GM12878 (cell line): ENCODE data around the gene FGR. TPM values are rescaled to one million over a fixed set of nuclear protein-coding genes. Genes with fewer than 3 reads are reported as not detected.

Experiments used
- ATF7 ChIP-seq: fragments of 450-650 bp; IDR thresholded peaks from 2 replicates; pipeline ENCODE4 v1.6.1; 2016; ENCODE audit warnings: low read depth, mild to moderate bottlenecking
- BCL11A ChIP-seq: IDR thresholded peaks from 2 replicates; pipeline ENCODE4 v1.6.1; 2011; ENCODE audit warnings: low read depth, low read length
- CTCF ChIP-seq, 3 experiments: IDR thresholded peaks in 2 of 3; conservative IDR thresholded peaks in 1 of 3; 2 replicates each; pipeline ENCODE4 v1.5.1; 2011; ENCODE audit warnings: low read depth in 3 of 3, low read length in 3 of 3, mild to moderate bottlenecking in 3 of 3, control low read depth in 2 of 3, moderate library complexity in 2 of 3, inconsistent platforms in 1 of 3, mixed read lengths in 1 of 3; ENCODE audit not compliant: control insufficient read depth in 2 of 3, insufficient read depth in 1 of 3; ENCODE audit errors: extremely low read depth in 1 of 3
- E2F8 ChIP-seq: fragments of 450-650 bp; IDR thresholded peaks from 2 replicates; pipeline ENCODE4 v1.6.1; 2018; ENCODE audit warnings: mild to moderate bottlenecking, low read depth, moderate library complexity; ENCODE audit not compliant: partially characterized antibody
- EED ChIP-seq: sonication (generic); IDR thresholded peaks from 2 replicates; pipeline ENCODE4 v1.6.1; 2016; ENCODE audit warnings: antibody characterized with exemption, low read depth
- EGR1 ChIP-seq, 2 experiments: IDR thresholded peaks; 1 replicate in 1 of 2; 2 replicates in 1 of 2; pipeline ENCODE4 v1.6.1; 2011 to 2012; ENCODE audit warnings: low read depth in 2 of 2, low read length in 2 of 2, borderline replicate concordance in 1 of 2, mild to moderate bottlenecking in 1 of 2, moderate library complexity in 1 of 2
- IRF3 ChIP-seq: fragments of 450-650 bp; IDR thresholded peaks from 2 replicates; pipeline ENCODE4 v1.6.1; 2014; ENCODE audit warnings: mild to moderate bottlenecking
- IRF4 ChIP-seq: IDR thresholded peaks from 2 replicates; pipeline ENCODE4 v1.6.1; 2011; ENCODE audit warnings: low read depth, low read length
- JUND ChIP-seq: IDR thresholded peaks from 2 replicates; pipeline ENCODE4 v1.6.1; 2012; ENCODE audit warnings: low read depth, mild to moderate bottlenecking, low read length, improper control_type of control experiment, moderate library complexity
- KAT2A ChIP-seq: conservative IDR thresholded peaks from 2 replicates; pipeline ENCODE4 v1.6.1; 2011; ENCODE audit warnings: low read depth, low read length; ENCODE audit not compliant: control insufficient read depth
- MEF2A ChIP-seq: IDR thresholded peaks from 2 replicates; pipeline ENCODE4 v1.6.1; 2011; ENCODE audit warnings: low read depth, mild to moderate bottlenecking, low read length, moderate library complexity; ENCODE audit not compliant: insufficient read depth
- MLLT1 ChIP-seq: fragments of 450-650 bp; IDR thresholded peaks from 2 replicates; pipeline ENCODE4 v1.6.1; 2016; ENCODE audit warnings: mild to moderate bottlenecking
- NBN ChIP-seq: fragments of 450-650 bp; IDR thresholded peaks from 2 replicates; pipeline ENCODE4 v1.6.1; 2016
- SUZ12 ChIP-seq: fragments of 200-600 bp; sonication (generic); IDR thresholded peaks from one replicate; pipeline ENCODE4 v1.6.1; 2018; ENCODE audit warnings: antibody characterized with exemption, mild to moderate bottlenecking; ENCODE audit not compliant: unreplicated experiment
- TCF12 ChIP-seq: IDR thresholded peaks from 2 replicates; pipeline ENCODE4 v1.6.1; 2011; ENCODE audit warnings: low read depth, mild to moderate bottlenecking, low read length
- ZNF217 ChIP-seq: fragments of 450-650 bp; IDR thresholded peaks from 2 replicates; pipeline ENCODE4 v1.6.1; 2017; ENCODE audit warnings: antibody characterized with exemption, mild to moderate bottlenecking
- ZNF274 ChIP-seq: IDR thresholded peaks from one replicate; pipeline ENCODE4 v1.8.0; 2011; ENCODE audit not compliant: insufficient read length, insufficient read depth
- ZNF384 ChIP-seq: IDR thresholded peaks from 2 replicates; pipeline ENCODE4 v1.6.1; 2012; ENCODE audit warnings: low read depth, mild to moderate bottlenecking, low read length, improper control_type of control experiment, borderline replicate concordance
- ZNF622 ChIP-seq: fragments of 450-650 bp; IDR thresholded peaks from 2 replicates; pipeline ENCODE4 v1.6.1; 2017; ENCODE audit warnings: mild to moderate bottlenecking, inconsistent platforms
- ZZZ3 ChIP-seq: IDR thresholded peaks from 2 replicates; pipeline ENCODE4 v1.6.1; 2011; ENCODE audit warnings: low read depth; ENCODE audit not compliant: control insufficient read depth, insufficient read length
- polyA plus RNA-seq, 11 experiments: library from polyadenylated mRNA; depleted of rRNA in 4 of 11; unstranded in 6 of 11; stranded (reverse) in 5 of 11; fragments of >200 nt; fragmentation: Nextera tagmentation in 4 of 11; fragmentation: Illumina TruSeq in 1 of 11; extraction: Ambion mirVana in 4 of 11; extraction: Trizol in 1 of 11; gene quantifications; 1 replicate in 1 of 11; 2 replicates in 10 of 11; pipeline versions ENCODE4 v1.2.1 to v1.2.3, GENCODE V29; 2011 to 2016; ENCODE audit warnings: inconsistent platforms in 2 of 11, missing spikeins in 2 of 11, low read depth in 1 of 11
- total RNA-seq, 4 experiments: library from RNA; depleted of rRNA in 3 of 4; stranded (reverse); fragments of >200 nt in 3 of 4; fragmentation: Illumina TruSeq in 1 of 4; extraction: Trizol in 1 of 4; gene quantifications; 2 replicates each; pipeline versions ENCODE4 v1.2.1 to v1.2.3, GENCODE V29; 2013 to 2021

Gene FGR
- total and polyA plus RNA-seq, 10 of the 15 experiments (the other 5 are each of a cell fraction or from before 2014, with no cell fraction given) = 10.9 to 193 (median 74.7) TPM

GRCh38 chr1:27632387-27633297, 2.3 kb downstream of the FGR start (continued):
- TF ChIP-seq ZZZ3 = no peak
- no peak for TF ChIP-seq CTCF (IDR thresholded peaks at IDR 0.05 in 2 of 3, conservative IDR thresholded peaks at IDR 0.05 in 1 of 3; ENCODE audit: control insufficient read depth in 2 of 3, extremely low read depth in 1 of 3, insufficient read depth in 1 of 3, low read depth in 3 of 3, low read length in 3 of 3)
- TF ChIP-seq ZNF384 = peak; percentile 35; the same call in 1 of the 2 replicates
- no peak for TF ChIP-seq SUZ12
- no peak for TF ChIP-seq ZNF274
- TF ChIP-seq BCL11A = 0 out of 2 replicates have a peak, but pooled peaks have one; percentile 32
- no peak for TF ChIP-seq ZNF622
- TF ChIP-seq MLLT1 = peak; percentile 48; the same call in 1 of the 2 replicates
- peak; percentile 34 for TF ChIP-seq E2F8
- TF ChIP-seq KAT2A = no peak
- TF ChIP-seq NBN = peak; percentile 73
- TF ChIP-seq MEF2A = 0 out of 2 replicates have a peak, but pooled peaks have one; percentile 8
- TF ChIP-seq IRF3 = no peak
- TF ChIP-seq TCF12 = peak; percentile 89
- 0 out of 2 replicates have a peak, but pooled peaks have one; percentile 76 for TF ChIP-seq ZNF217
- TF ChIP-seq ATF7 = peak; percentile 72
- TF ChIP-seq IRF4 = 0 out of 2 replicates have a peak, but pooled peaks have one; percentile 2
- TF ChIP-seq EGR1 (IDR thresholded peaks at IDR 0.05; ENCODE audit: borderline replicate concordance in 1 of 2, low read depth in 2 of 2, low read length in 2 of 2) = peak in 1 of 2 experiments; percentile 66; a peak in 1 of 3 replicates
- no peak for TF ChIP-seq JUND
- peak; percentile 89 for TF ChIP-seq EED
